Measurements from ENCODE around the gene IWS1.

DNA sequence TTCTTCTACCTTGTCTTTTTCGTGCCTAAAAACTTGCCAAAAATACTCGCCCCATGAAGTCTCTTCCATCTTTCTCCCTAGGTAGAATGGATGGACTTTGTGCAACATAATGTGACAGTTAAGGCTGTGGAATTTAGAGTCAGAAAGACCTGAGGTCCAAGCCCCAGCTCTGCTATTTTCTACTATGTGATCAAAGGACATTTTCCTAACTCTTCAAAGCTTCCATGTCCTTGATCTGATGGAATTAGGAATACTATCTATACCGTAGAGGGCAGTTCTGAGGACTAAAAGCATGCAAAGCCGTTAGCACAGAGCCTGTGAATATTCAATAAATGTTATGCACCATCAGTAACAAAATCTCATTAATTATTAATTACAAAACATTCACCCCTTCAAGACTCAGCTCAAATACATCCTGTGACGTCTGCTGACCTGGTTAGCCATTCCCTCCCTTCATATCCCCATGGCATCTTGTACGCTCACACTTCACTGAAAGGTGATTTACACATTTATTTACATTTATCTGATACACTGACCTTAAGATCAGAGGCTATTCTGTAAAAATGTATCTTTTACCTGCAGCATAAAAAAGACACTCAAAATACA is 15.1 kb downstream of the IWS1 start:
- TF ChIP-seq, protein P1, sequence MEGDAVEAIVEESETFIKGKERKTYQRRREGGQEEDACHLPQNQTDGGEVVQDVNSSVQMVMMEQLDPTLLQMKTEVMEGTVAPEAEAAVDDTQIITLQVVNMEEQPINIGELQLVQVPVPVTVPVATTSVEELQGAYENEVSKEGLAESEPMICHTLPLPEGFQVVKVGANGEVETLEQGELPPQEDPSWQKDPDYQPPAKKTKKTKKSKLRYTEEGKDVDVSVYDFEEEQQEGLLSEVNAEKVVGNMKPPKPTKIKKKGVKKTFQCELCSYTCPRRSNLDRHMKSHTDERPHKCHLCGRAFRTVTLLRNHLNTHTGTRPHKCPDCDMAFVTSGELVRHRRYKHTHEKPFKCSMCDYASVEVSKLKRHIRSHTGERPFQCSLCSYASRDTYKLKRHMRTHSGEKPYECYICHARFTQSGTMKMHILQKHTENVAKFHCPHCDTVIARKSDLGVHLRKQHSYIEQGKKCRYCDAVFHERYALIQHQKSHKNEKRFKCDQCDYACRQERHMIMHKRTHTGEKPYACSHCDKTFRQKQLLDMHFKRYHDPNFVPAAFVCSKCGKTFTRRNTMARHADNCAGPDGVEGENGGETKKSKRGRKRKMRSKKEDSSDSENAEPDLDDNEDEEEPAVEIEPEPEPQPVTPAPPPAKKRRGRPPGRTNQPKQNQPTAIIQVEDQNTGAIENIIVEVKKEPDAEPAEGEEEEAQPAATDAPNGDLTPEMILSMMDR (IDR thresholded peaks at IDR 0.05 in 8 of 11, conservative IDR thresholded peaks at IDR 0.05 in 3 of 11), result no peak
- no peak for TF ChIP-seq POLR2A (IDR thresholded peaks at IDR 0.05)
